ENCODE measurements around the gene FAM78B.

FAM78B gene

GRCh38 chr1:166080967-166081870 is 85.6 kb downstream of the FAM78B start:
- no peak overlapping the region for H3K4me3 ChIP-seq (ENCODE audit: low read length)
- TF ChIP-seq CTCF (conservative IDR thresholded peaks at IDR 0.05; ENCODE audit: low read length): no peak
- DNase-seq (ENCODE audit: low read depth): peak; percentile 36

GRCh38 chr1:166080277-166080966 is 86.4 kb downstream of the FAM78B start:
- no peak overlapping the region for H3K4me3 ChIP-seq (ENCODE audit: low read length)
- TF ChIP-seq CTCF (conservative IDR thresholded peaks at IDR 0.05; ENCODE audit: low read length): no peak
- no peak for DNase-seq (ENCODE audit: low read depth)

- no peak overlapping the region for H3K4me3 ChIP-seq (ENCODE audit: low read length)
- no peak for TF ChIP-seq CTCF (conservative IDR thresholded peaks at IDR 0.05; ENCODE audit: low read length)
- DNase-seq (ENCODE audit: low read depth): no peak
Observed at GRCh38 chr1:166079276-166079675, 87.5 kb downstream of the FAM78B start.

- no peak for TF ChIP-seq CTCF (conservative IDR thresholded peaks at IDR 0.05; ENCODE audit: low read length)
- DNase-seq (ENCODE audit: low read depth): no peak
- H3K4me3 ChIP-seq (ENCODE audit: low read length): no peak overlapping the region
Observed at GRCh38 chr1:166073489-166073888, 93.3 kb downstream of the FAM78B start.

- no peak overlapping the region for H3K4me3 ChIP-seq (ENCODE audit: low read length)
- TF ChIP-seq CTCF (conservative IDR thresholded peaks at IDR 0.05; ENCODE audit: low read length): no peak
- DNase-seq (ENCODE audit: low read depth): no peak
Observed at GRCh38 chr1:166069390-166069789, 97.4 kb downstream of the FAM78B start.

- H3K4me3 ChIP-seq (ENCODE audit: low read length): no peak overlapping the region
- DNase-seq (ENCODE audit: low read depth): no peak
- TF ChIP-seq CTCF (conservative IDR thresholded peaks at IDR 0.05; ENCODE audit: low read length): no peak
Observed at GRCh38 chr1:166066107-166066506, 100.7 kb downstream of the FAM78B start.

- TF ChIP-seq CTCF (conservative IDR thresholded peaks at IDR 0.05; ENCODE audit: low read length): no peak
- H3K4me3 ChIP-seq (ENCODE audit: low read length): no peak overlapping the region
- DNase-seq (ENCODE audit: low read depth): no peak
Observed at GRCh38 chr1:166064951-166065350, 101.8 kb downstream of the FAM78B start.
